Endothelial cell of hepatic sinusoid (primary cell): Measurements from ENCODE around the gene MYPOP.
"Not testable (repeated sequence)": the region's sequence is repeated elsewhere in the genome, so short reads cannot be mapped to it uniquely, and the experiment has no call there.

Experiments
- in situ Hi-C: cut with HindIII; loops from 2 replicates; pipeline ENCODE4 v1.10.0; 2017; ENCODE audit warnings: low sequenced_read_pairs

MYPOP gene

GRCh38 chr19:45908956-45909355 lies 6.5 kb upstream of the MYPOP start:
- in situ Hi-C loops: loop anchor here (5.0 kb wide), 1 partner anchor 48 kb away; no protein-coding TSS in a partner anchor

- in situ Hi-C loops: loop anchor here (5.0 kb wide), 1 partner anchor 51 kb away; no protein-coding TSS in a partner anchor
These were observed 3.8 kb upstream of the MYPOP start for GRCh38 chr19:45906221-45906620.

GRCh38 chr19:45905011-45905410 lies 2.6 kb upstream of the MYPOP start:
- in situ Hi-C loops: loop anchor here (5.0 kb wide), 1 partner anchor 52 kb away; no protein-coding TSS in a partner anchor

- in situ Hi-C loops: no loop called here
These were observed 525 bp upstream of the MYPOP start for GRCh38 chr19:45902651-45903625.

- in situ Hi-C loops: no loop called here
These were observed 941 bp downstream of the MYPOP start for GRCh38 chr19:45901432-45901911.

- in situ Hi-C loops: no loop called here
These were observed 1.5 kb downstream of the MYPOP start for GRCh38 chr19:45900738-45901431.

GRCh38 chr19:45899919-45900589 lies 2.4 kb downstream of the MYPOP start:
- in situ Hi-C loops: no loop called here

GRCh38 chr19:45899253-45899652 lies 3.2 kb downstream of the MYPOP start:
- in situ Hi-C loops: no loop called here

GRCh38 chr19:45897261-45897812 lies 5.1 kb downstream of the MYPOP start:
- in situ Hi-C loops: no loop called here

- in situ Hi-C loops: not testable (repeated sequence)
These were observed 6.3 kb downstream of the MYPOP start for GRCh38 chr19:45895983-45896599.

GRCh38 chr19:45895519-45895972 lies 6.9 kb downstream of the MYPOP start:
- in situ Hi-C loops: no loop called here

- in situ Hi-C loops: no loop called here
These were observed 11.5 kb downstream of the MYPOP start for GRCh38 chr19:45890877-45891276.

GRCh38 chr19:45889210-45889885 lies 13.1 kb downstream of the MYPOP start:
- in situ Hi-C loops: no loop called here

GRCh38 chr19:45887200-45887710 lies 15.2 kb downstream of the MYPOP start:
- in situ Hi-C loops: no loop called here

GRCh38 chr19:45886427-45887199 lies 15.8 kb downstream of the MYPOP start:
- in situ Hi-C loops: no loop called here

- in situ Hi-C loops: no loop called here
These were observed 16.6 kb downstream of the MYPOP start, which contains the start of gene IRF2BP1 for GRCh38 chr19:45885556-45886426. TSS of gene IRF2BP1 (minus strand) at chr19:45886141. CDS start at chr19:45885774, 367 bp downstream.
